GM21526 (cell line): ENCODE measurements around the gene CENPO.

Source experiments
- ATAC-seq: cut with Tn5 transposase; IDR thresholded peaks from one replicate; pipeline ENCODE4 v1.9.1; 2021; ENCODE audit warnings: moderate library complexity; ENCODE audit not compliant: unreplicated experiment, low FRiP score

The CENPO gene

GRCh38 chr2:24836206-24836605, 43.0 kb downstream of the CENPO start:
- no peak for ATAC-seq

- ATAC-seq: no peak
These were observed 43.5 kb downstream of the CENPO start for GRCh38 chr2:24836706-24837105.

- ATAC-seq: no peak
These were observed 44.8 kb downstream of the CENPO start for GRCh38 chr2:24837996-24838513.

GRCh38 chr2:24838541-24838940, 45.3 kb downstream of the CENPO start:
- no peak for ATAC-seq

GRCh38 chr2:24839729-24840128, 46.5 kb downstream of the CENPO start:
- no peak for ATAC-seq

- ATAC-seq: no peak
These were observed 47.1 kb downstream of the CENPO start for GRCh38 chr2:24840164-24840869.

- no peak for ATAC-seq
These were observed 48.0 kb downstream of the CENPO start for GRCh38 chr2:24840962-24841945.

- ATAC-seq: no peak
These were observed 49.1 kb downstream of the CENPO start for GRCh38 chr2:24842081-24843050.

GRCh38 chr2:24843330-24843860, 50.2 kb downstream of the CENPO start:
- no peak for ATAC-seq

GRCh38 chr2:24844023-24844685, 50.9 kb downstream of the CENPO start:
- ATAC-seq: no peak

- no peak for ATAC-seq
These were observed 52.5 kb downstream of the CENPO start for GRCh38 chr2:24845691-24846090.

GRCh38 chr2:24850944-24851343, 57.7 kb downstream of the CENPO start:
- no peak for ATAC-seq

GRCh38 chr2:24852026-24852425, 58.8 kb downstream of the CENPO start:
- no peak for ATAC-seq

GRCh38 chr2:24852431-24853020, 59.3 kb downstream of the CENPO start:
- ATAC-seq: no peak

GRCh38 chr2:24853046-24853445, 59.8 kb downstream of the CENPO start:
- ATAC-seq: no peak

GRCh38 chr2:24853996-24854395, 60.8 kb downstream of the CENPO start:
- ATAC-seq: no peak

GRCh38 chr2:24855022-24855622, 61.9 kb downstream of the CENPO start:
- ATAC-seq: no peak

- ATAC-seq: no peak
These were observed 62.5 kb downstream of the CENPO start for GRCh38 chr2:24855726-24856125.

GRCh38 chr2:24856791-24857211, 63.6 kb downstream of the CENPO start:
- no peak for ATAC-seq
